HepG2 (cell line): ENCODE measurements around the gene STKLD1. TPM values are rescaled to one million over a fixed set of nuclear protein-coding genes. Genes with fewer than 3 reads are reported as not detected.

ENCODE experiments used
- ATAC-seq: fragments of 200-7000 bp; cut with Tn5 transposase; 3 replicates; pipeline ENCODE4 v1.9.1; 2020; ENCODE audit warnings: mild to moderate bottlenecking, moderate library complexity
- BruUV-seq: library from RNA; stranded (reverse); fragments of 400-500 nt; replicated peaks from 2 replicates; lab custom pipeline; 2021; lab: Mats Ljungman, UMichigan
- CTCF ChIA-PET: fragments of 300-600 bp; formaldehyde crosslinking; extraction: SDS; loops from one replicate; lab custom pipeline; 2021; ENCODE audit warnings: low total read pairs, inconsistent platforms, low intra/inter-chr PET ratio; lab: Yijun Ruan, JAX
- POLR2A ChIA-PET: fragments of 350-600 bp; sonication (Branson Sonifier 250); formaldehyde crosslinking; loops from one replicate; lab custom pipeline; 2020; ENCODE audit warnings: antibody characterized with exemption, inconsistent platforms; lab: Yijun Ruan, JAX
- DNase-seq: peaks from one replicate; pipeline ENCODE4 v3.0.0-alpha.2; 2015; ENCODE audit warnings: low spot score
- FAIRE-seq: peaks from 3 replicates; lab custom pipeline; 2011; peaks lifted over from hg19 to GRCh38; lab: Jason Lieb, UNC
- H2AFZ ChIP-seq: one replicate; pipeline ENCODE4 v1.6.1; 2011; ENCODE audit warnings: low read length, inconsistent platforms
- H3K27ac ChIP-seq: fragments of 300-600 bp; 3 replicates; pipeline ENCODE4 v1.8.0; 2011; ENCODE audit warnings: mixed run types, mild to moderate bottlenecking, mixed read lengths, low read length, inconsistent platforms; ENCODE audit not compliant: insufficient read depth; ENCODE audit errors: extremely low read length
- H3K27me3 ChIP-seq, 2 experiments: fragments of 200-600 bp in 1 of 2; 2 replicates in 1 of 2; 3 replicates in 1 of 2; pipeline versions ENCODE4 v1.6.0 to v1.8.0; 2011; ENCODE audit warnings: low read length in 2 of 2, mild to moderate bottlenecking in 2 of 2, moderate library complexity in 2 of 2, inconsistent platforms in 1 of 2; ENCODE audit not compliant: insufficient read depth in 2 of 2, control insufficient read depth in 1 of 2
- H3K36me3 ChIP-seq, 2 experiments: fragments of 200-600 bp in 1 of 2; replicated peaks in 1 of 2; 2 replicates in 1 of 2; 3 replicates in 1 of 2; pipeline versions ENCODE4 v1.5.1 to v1.8.0; 2011; ENCODE audit warnings: low read length in 2 of 2, inconsistent platforms in 1 of 2; ENCODE audit not compliant: insufficient read depth in 2 of 2, control insufficient read depth in 1 of 2
- H3K4me1 ChIP-seq: 2 replicates; pipeline ENCODE4 v1.5.1; 2012; ENCODE audit warnings: low read length, inconsistent platforms; ENCODE audit not compliant: insufficient read depth
- H3K4me2 ChIP-seq: 2 replicates; pipeline ENCODE4 v1.6.0; 2011; ENCODE audit warnings: low read depth, low read length, inconsistent platforms
- H3K4me3 ChIP-seq, 3 experiments: fragments of 200-600 bp in 1 of 3; sonication (generic), shearing (Covaris generic) in 1 of 3; replicated peaks in 1 of 3; 2 replicates each; pipeline ENCODE4 v1.5.1; 2011 to 2016; ENCODE audit warnings: low read length in 3 of 3, inconsistent platforms in 2 of 3, low read depth in 2 of 3, mild to moderate bottlenecking in 2 of 3, control low read depth in 1 of 3, mixed read lengths in 1 of 3; ENCODE audit not compliant: insufficient read depth in 1 of 3
- H3K79me2 ChIP-seq: one replicate; pipeline ENCODE4 v1.6.1; 2011; ENCODE audit warnings: low read length, inconsistent platforms; ENCODE audit not compliant: insufficient read depth
- H3K9ac ChIP-seq: 2 replicates; pipeline ENCODE4 v1.6.0; 2011; ENCODE audit warnings: mild to moderate bottlenecking, low read depth, low read length, inconsistent platforms; ENCODE audit not compliant: insufficient read depth
- H3K9me3 ChIP-seq: 2 replicates; pipeline ENCODE4 v1.5.1; 2012; ENCODE audit warnings: mild to moderate bottlenecking, low read length
- H4K20me1 ChIP-seq: 2 replicates; pipeline ENCODE4 v1.6.0; 2011; ENCODE audit warnings: inconsistent platforms, mild to moderate bottlenecking, low read length, moderate library complexity; ENCODE audit not compliant: insufficient read depth
- HINFP ChIP-seq: sonication (generic); formaldehyde crosslinking; IDR thresholded peaks from 2 replicates; pipeline ENCODE4 v1.4.0; 2020; ENCODE audit warnings: low read depth, mild to moderate bottlenecking, missing genetic modification reagents
- NFIB ChIP-seq: sonication (generic); formaldehyde crosslinking; IDR thresholded peaks from 2 replicates; pipeline ENCODE4 v1.9.0; 2021; ENCODE audit warnings: missing genetic modification reagents, mild to moderate bottlenecking, borderline replicate concordance
- NFYC ChIP-seq: IDR thresholded peaks from 2 replicates; pipeline ENCODE4 v1.6.1; 2016; ENCODE audit warnings: missing genetic modification reagents, missing compliant biosample characterization
- PLSCR1 ChIP-seq: sonication (generic); formaldehyde crosslinking; IDR thresholded peaks from 2 replicates; pipeline ENCODE4 v1.5.0; 2020; ENCODE audit warnings: missing genetic modification reagents, mild to moderate bottlenecking, borderline replicate concordance
- RAD51 ChIP-seq: fragments of 450-650 bp; IDR thresholded peaks from 2 replicates; pipeline ENCODE4 v1.6.1; 2016; ENCODE audit warnings: borderline replicate concordance
- SAFB2 ChIP-seq: sonication (generic); formaldehyde crosslinking; IDR thresholded peaks from 2 replicates; pipeline ENCODE4 v1.5.1; 2020; ENCODE audit warnings: missing genetic modification reagents, low read depth, mild to moderate bottlenecking, borderline replicate concordance
- SOX13 ChIP-seq, 3 experiments: fragments of 450-650 bp in 1 of 3; sonication (generic) in 1 of 3; formaldehyde crosslinking in 1 of 3; IDR thresholded peaks in 2 of 3; conservative IDR thresholded peaks in 1 of 3; 2 replicates each; pipeline versions ENCODE4 v1.5.0 to v1.6.1; 2016 to 2020; ENCODE audit warnings: antibody characterized with exemption in 1 of 3, mild to moderate bottlenecking in 1 of 3, missing compliant biosample characterization in 1 of 3, missing genetic modification reagents in 1 of 3, moderate library complexity in 1 of 3
- SOX5 ChIP-seq: IDR thresholded peaks from 2 replicates; pipeline ENCODE4 v1.6.1; 2016; ENCODE audit warnings: borderline replicate concordance
- ZBTB7A ChIP-seq: sonication (generic); formaldehyde crosslinking; IDR thresholded peaks from 2 replicates; pipeline ENCODE4 v1.8.0; 2022; ENCODE audit warnings: mild to moderate bottlenecking, missing genetic modification reagents
- ZNF460 ChIP-seq: sonication (generic); formaldehyde crosslinking; IDR thresholded peaks from 2 replicates; pipeline ENCODE4 v1.5.1; 2020; ENCODE audit warnings: missing genetic modification reagents, mild to moderate bottlenecking, borderline replicate concordance
- ZNF629 ChIP-seq: sonication (generic); formaldehyde crosslinking; conservative IDR thresholded peaks from 2 replicates; pipeline ENCODE4 v1.5.0; 2020; ENCODE audit warnings: missing genetic modification reagents
- WGBS: methylation state at CpG from one replicate; pipeline ENCODE4 v1.1.6; 2017; ENCODE audit warnings: low lambda C conversion rate; 5-methylcytosine and 5-hydroxymethylcytosine counted together
- in situ Hi-C: cut with HindIII; loops from 2 replicates; pipeline ENCODE4 v1.10.0; 2017; ENCODE audit warnings: low pct_unique_long_range_greater_than_20kb; ENCODE audit not compliant: extremely low pct_ligation_motif_present
- intact Hi-C: fragments of 100-400 bp; cut with micrococcal nuclease; formaldehyde crosslinking; loops from one replicate; pipeline ENCODE4 v1.10.0; 2022; ENCODE audit not compliant: unreplicated experiment
- polyA plus RNA-seq, 8 experiments: library from polyadenylated mRNA; depleted of rRNA in 3 of 8; stranded (reverse) in 7 of 8; unstranded in 1 of 8; fragments of >200 nt; fragmentation: Illumina TruSeq in 4 of 8; extraction: Trizol in 4 of 8; gene quantifications; 2 replicates each; pipeline versions ENCODE4 v1.2.1 to v1.2.3, GENCODE V29; 2011 to 2016; ENCODE audit warnings: low read depth in 4 of 8, missing spikeins in 1 of 8, mixed read lengths in 1 of 8; ENCODE audit not compliant: insufficient read depth in 1 of 8
- total RNA-seq, 5 experiments: library from RNA; depleted of rRNA; stranded (reverse); fragments of >200 nt; fragmentation: Illumina TruSeq; extraction: Trizol; gene quantifications; 2 replicates each; pipeline ENCODE4 v1.2.3, GENCODE V29; 2016; ENCODE audit warnings: low read depth in 1 of 5

STKLD1 gene
- total and polyA plus RNA-seq, 2 of the 13 experiments (the other 11 are each of a cell fraction or from before 2014, with no cell fraction given), result 1.5 to 2.2 TPM

GRCh38 chr9:133419005-133419404 is 42.8 kb downstream of the STKLD1 start:
- peaks cover 78% of the 10 kb centered on the region for H3K4me1 ChIP-seq
- BruUV-seq, result no TSS peak
- no peak for ATAC-seq
- TF ChIP-seq ZNF460 (CRISPR knock-in tag) (peak; percentile 63), ZBTB7A (CRISPR knock-in tag) (0 out of 2 replicates have a peak, but pooled peaks have one; percentile 21), SAFB2 (CRISPR knock-in tag) (no peak)
- TF ChIP-seq, all 625 proteins: peak for 2
- FAIRE-seq (no peak), DNase-seq (no peak)
- WGBS, result 38% methylated on average over 13 of the region's 13 CpGs
- ChIA-PET CTCF (no interaction called here), POLR2A (interaction anchor here (1.3 to 2.9 kb wide), 4 partner anchors 30 to 71 kb away, joined by 4 to 19 read pairs (median 4); partner anchors contain the start of genes CACFD1, MED22, RPL7A and SLC2A6)
- H3K9ac ChIP-seq, result peak overlapping the region; percentile 88
- peak overlapping the region; percentile 71 to 89 (median 84) for H3K4me3 ChIP-seq
- in situ Hi-C loops (no loop called here), intact Hi-C loops (no loop called here)
- H3K4me2 ChIP-seq, result peak overlapping the region; percentile 86
- H2AFZ ChIP-seq, result no peak overlapping the region
- H4K20me1 ChIP-seq, result no peaks in the 10 kb centered on the region
- no peaks in the 10 kb centered on the region; a peak in 1 of 5 replicates for H3K27me3 ChIP-seq
- peak overlapping the region; percentile 95 for H3K27ac ChIP-seq
- no peaks in the 10 kb centered on the region for H3K9me3 ChIP-seq
- peaks cover 30% of the 10 kb centered on the region for H3K79me2 ChIP-seq
- H3K36me3 ChIP-seq, result peaks cover 5 to 21% of the 10 kb centered on the region in 2 experiments; a peak in 3 of 5 replicates

GRCh38 chr9:133420392-133420827 is 44.2 kb downstream of the STKLD1 start:
- in situ Hi-C loops, result no loop called here
- ATAC-seq, result no peak
- peaks cover 82% of the 10 kb centered on the region for H3K4me1 ChIP-seq
- H3K36me3 ChIP-seq, result peaks cover 0 to 7% of the 10 kb centered on the region in 2 experiments; a peak in 1 of 5 replicates
- POLR2A ChIA-PET, result interaction anchor here (2.9 kb wide), 1 partner anchor 39 kb away, joined by 19 read pairs; the partner anchor contains the start of gene CACFD1
- no peaks in the 10 kb centered on the region for H4K20me1 ChIP-seq
- no peaks in the 10 kb centered on the region; a peak in 1 of 5 replicates for H3K27me3 ChIP-seq
- no peak for TF ChIP-seq ZNF629
- TF ChIP-seq NFIB (CRISPR knock-in tag), result no peak
- TF ChIP-seq SOX5 (CRISPR knock-in tag), result peak; percentile 52; the same call in 1 of the 2 replicates
- no peak for TF ChIP-seq PLSCR1
- 0 out of 2 replicates have a peak, but pooled peaks have one; percentile 32 for TF ChIP-seq NFYC (CRISPR knock-in tag)
- TF ChIP-seq RAD51, result no peak
- TF ChIP-seq HINFP (CRISPR knock-in tag), result peak; percentile 73; the same call in 1 of the 2 replicates
- TF ChIP-seq SOX13 (IDR thresholded peaks at IDR 0.05), result peak; percentile 25; the same call in 1 of the 2 replicates
- TF ChIP-seq SOX13 (CRISPR knock-in tag; conservative IDR thresholded peaks at IDR 0.05 in 1 of 2, IDR thresholded peaks at IDR 0.05 in 1 of 2), result no peak
- TF ChIP-seq, all 625 proteins: peak for 4
- no peak overlapping the region for H3K9ac ChIP-seq
- DNase-seq, result no peak
- H3K9me3 ChIP-seq, result no peaks in the 10 kb centered on the region
- intact Hi-C loops, result no loop called here
- no peak overlapping the region for H3K4me3 ChIP-seq
- 0 out of 2 replicates have a peak overlapping the region, but pooled peaks have one; percentile 93 for H3K4me2 ChIP-seq
- WGBS, result 66% methylated on average over 5 of the region's 5 CpGs
- H3K79me2 ChIP-seq, result peaks cover 22% of the 10 kb centered on the region
- no TSS peak for BruUV-seq
- CTCF ChIA-PET, result no interaction called here
- no peak overlapping the region for H3K27ac ChIP-seq
- FAIRE-seq, result no peak
- H2AFZ ChIP-seq, result no peak overlapping the region
